GM18909 (cell line): ENCODE results near the gene LTO1.
"Not testable (repeated sequence)": the region's sequence is repeated elsewhere in the genome, so short reads cannot be mapped to it uniquely, and the experiment has no call there.

Experiments
- ATAC-seq: cut with Tn5 transposase; IDR thresholded peaks from one replicate; pipeline ENCODE4 v1.9.1; 2021; ENCODE audit warnings: mild to moderate bottlenecking; ENCODE audit not compliant: unreplicated experiment, poor library complexity

The LTO1 gene

DNA sequence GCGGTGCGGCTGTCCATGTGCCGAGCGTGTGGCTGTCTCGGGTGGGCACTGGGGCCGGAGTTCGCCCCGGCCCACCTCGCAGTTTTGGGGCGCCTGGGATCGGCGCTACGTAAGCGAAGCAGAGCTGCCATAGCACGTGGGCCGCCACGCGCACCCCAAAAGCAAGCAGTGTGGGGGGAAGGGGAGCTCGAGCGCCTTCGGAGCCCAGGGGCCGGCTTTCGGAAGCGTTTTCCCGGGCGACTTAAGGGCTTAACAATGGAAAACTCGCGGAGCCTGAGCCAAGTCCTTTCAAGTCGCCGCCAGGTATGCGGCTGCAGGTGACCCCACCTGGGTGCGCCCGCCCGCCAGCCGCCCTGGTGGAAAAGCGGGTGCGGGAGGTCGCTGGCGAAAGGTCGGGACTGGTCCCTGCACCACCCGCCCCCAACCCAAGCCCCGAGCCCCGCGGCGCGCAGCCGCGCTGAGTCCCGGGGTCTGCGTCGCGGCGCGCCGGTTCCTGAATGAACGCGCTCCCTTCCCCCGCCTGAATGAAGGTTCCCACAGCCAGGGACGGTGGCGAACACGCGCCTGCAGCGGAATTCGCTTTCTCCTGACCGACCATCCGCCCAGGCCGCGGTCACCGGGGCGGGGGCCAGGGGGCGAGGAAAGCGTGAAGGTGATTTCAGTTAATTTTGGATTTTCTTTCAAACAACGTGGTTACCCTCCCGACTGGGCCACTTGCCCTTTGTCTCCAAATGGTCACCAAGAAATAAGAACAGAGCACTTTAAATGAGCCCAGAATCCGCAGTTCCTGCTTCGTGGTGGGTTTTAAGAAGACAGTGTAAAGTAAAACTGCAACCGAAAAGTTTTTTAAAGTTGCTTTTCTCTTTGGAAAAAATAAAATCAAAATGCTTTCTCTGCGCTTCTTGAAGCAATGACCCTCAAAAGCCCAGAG, 36.9 kb downstream of the LTO1 start:
- no peak for ATAC-seq

- ATAC-seq, result no peak
Observed at GRCh38 chr11:69637198-69637940, 37.8 kb downstream of the LTO1 start.

- ATAC-seq, result no peak
Observed at GRCh38 chr11:69636512-69637197, 38.5 kb downstream of the LTO1 start.

- ATAC-seq, result no peak
Observed at GRCh38 chr11:69635804-69636511, 39.2 kb downstream of the LTO1 start.

DNA sequence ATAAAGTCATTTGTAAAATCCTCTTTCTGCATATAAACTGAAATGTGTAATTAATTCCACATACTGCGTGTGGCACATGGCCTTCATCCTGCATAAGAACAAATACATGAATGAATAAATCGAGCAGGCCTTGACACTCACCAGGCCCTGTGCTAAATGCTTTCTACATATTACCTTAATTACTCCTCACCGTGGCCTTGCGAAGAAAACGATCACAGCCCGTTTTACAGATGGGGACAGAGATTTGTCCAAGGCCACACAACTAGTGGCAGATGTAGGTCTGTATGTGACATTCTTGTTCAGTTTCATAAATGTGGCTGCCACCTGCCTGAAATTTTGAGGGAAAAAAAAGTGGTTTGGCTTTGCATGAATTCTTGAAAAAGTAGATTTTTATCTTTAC, 40.0 kb downstream of the LTO1 start:
- ATAC-seq, result no peak

DNA sequence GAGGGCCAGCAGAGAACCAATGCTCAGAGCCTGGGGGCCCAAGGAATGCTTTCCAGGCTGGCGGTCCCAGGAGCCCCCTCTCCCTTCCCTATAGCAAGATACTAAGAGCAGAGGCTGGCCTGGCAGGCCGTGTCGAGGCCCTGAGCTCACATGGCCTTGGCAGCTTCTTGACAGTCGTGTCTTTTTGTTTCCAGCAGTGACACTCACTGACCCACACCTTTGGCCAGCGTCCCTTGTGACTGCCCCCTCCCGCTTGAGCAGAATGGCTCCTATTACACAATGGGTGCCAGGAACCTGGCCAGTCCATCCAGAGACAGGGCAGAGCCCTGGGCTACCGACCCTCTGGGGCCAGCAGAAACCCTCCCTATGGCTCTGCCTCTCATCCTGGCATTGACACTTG, 40.6 kb downstream of the LTO1 start:
- ATAC-seq, result no peak

DNA sequence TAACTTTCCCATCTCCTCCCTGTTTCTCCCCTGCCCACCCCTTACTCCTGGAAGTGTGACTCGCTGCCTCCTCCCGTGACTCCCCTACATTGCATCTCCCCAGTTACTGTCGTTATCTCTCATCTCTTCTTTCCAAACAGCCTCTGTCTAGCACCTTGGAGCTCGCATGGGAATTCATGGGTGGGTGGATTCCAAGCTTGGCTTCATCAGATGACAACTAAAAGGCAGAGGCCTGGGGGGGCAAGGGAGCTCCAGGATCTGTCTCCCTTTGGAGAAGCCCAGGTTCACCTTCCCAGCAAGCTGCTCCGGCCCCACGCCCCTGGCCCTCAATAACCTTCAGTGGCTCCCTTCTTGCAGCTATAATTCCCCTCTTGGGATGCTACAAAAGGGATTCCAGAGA, 41.1 kb downstream of the LTO1 start:
- no peak for ATAC-seq

GRCh38 chr11:69632900-69633299, 42.3 kb downstream of the LTO1 start:
- ATAC-seq, result no peak

- no peak for ATAC-seq
Observed at GRCh38 chr11:69630424-69630823, 44.7 kb downstream of the LTO1 start.

- no peak for ATAC-seq
Observed at GRCh38 chr11:69630017-69630416, 45.1 kb downstream of the LTO1 start.

DNA sequence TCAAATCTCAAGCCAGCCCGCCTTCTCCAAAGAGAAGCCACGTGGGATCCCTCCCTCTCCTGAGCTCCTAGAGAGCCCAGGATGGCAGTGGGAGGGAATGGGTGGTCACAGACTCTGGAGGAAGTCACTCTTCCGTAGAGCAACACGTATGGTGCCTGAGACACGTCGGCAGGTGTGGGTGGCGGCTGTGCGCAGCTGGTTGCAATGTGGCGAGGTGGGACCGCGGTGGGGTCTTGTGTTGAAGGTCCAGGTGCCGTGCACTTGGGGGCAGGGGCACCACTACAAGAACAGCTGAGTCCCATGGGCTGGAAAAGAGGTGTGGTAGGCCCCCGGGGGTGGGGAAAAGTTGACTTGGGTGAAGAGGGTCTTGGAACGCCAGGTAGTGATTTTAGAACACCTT, 47.6 kb downstream of the LTO1 start:
- no peak for ATAC-seq

DNA sequence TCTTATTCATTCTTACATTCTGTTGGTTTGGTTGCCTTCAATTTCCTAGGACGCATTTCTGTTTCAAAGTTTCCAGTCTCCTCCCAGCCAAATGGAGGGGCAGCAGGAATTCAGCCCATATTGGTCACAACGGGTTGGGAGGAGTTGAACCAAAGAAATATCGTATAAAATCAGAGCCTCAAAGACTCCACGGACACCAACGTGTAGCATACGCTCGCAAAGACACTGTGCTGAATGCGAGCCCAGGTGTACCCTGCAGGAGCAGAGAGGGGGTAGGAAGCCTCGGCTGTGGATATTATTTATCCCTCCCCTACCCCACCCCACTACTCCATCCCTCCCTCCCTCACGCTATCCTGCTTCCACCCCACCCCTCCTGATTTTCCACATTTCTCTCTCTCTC, 49.7 kb downstream of the LTO1 start:
- no peak for ATAC-seq

- ATAC-seq, result no peak
Observed at GRCh38 chr11:69624293-69624692, 50.9 kb downstream of the LTO1 start.

GRCh38 chr11:69622097-69622681, 53.0 kb downstream of the LTO1 start:
- ATAC-seq, result not testable (repeated sequence)

- no peak for ATAC-seq
Observed at GRCh38 chr11:69620683-69621290, 54.4 kb downstream of the LTO1 start.

DNA sequence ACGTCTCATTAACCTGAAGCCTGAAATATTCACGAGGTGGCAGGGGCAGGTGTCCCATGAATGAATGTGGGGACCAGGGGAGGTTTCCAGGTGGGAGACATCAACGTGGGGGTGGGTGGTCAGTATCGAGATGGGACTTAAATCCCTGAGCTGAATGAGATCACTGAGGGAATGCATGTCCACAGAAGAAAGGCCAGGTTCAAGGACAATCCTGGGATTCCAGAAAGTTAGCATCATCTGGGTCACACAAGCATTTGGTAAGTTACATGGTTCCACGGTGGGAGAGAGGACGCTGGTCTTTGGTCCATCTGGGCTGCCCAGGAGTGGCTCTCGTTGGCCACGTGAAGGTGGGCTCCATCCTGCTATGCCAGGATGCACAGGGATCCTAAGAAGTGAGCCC, 56.9 kb downstream of the LTO1 start:
- no peak for ATAC-seq

- no peak for ATAC-seq
Observed at GRCh38 chr11:69617682-69618081, 57.5 kb downstream of the LTO1 start.

GRCh38 chr11:69617220-69617619, 57.9 kb downstream of the LTO1 start:
- ATAC-seq, result no peak
